H1 (cell line): ENCODE measurements around the gene PTK6. TPM values are rescaled to one million over a fixed set of nuclear protein-coding genes. Genes with fewer than 3 reads are reported as not detected.

Experiments
- E2F6 ChIP-seq: IDR thresholded peaks from 2 replicates; pipeline ENCODE4 v1.6.1; 2012; ENCODE audit warnings: inconsistent platforms
- POLR2A ChIP-seq, 2 experiments: IDR thresholded peaks; 1 replicate in 1 of 2; 2 replicates in 1 of 2; pipeline ENCODE4 v1.6.1; 2011; ENCODE audit warnings: low read depth in 2 of 2, low read length in 2 of 2, mild to moderate bottlenecking in 2 of 2; ENCODE audit errors: control extremely low read depth in 1 of 2
- polyA plus RNA-seq, 7 experiments: library from polyadenylated mRNA; depleted of rRNA in 3 of 7; stranded (reverse) in 5 of 7; unstranded in 2 of 7; fragments of >200 nt in 5 of 7; fragments of 200-250 nt in 2 of 7; gene quantifications; 1 replicate in 5 of 7; 2 replicates in 1 of 7; 4 replicates in 1 of 7; pipeline versions ENCODE4 v1.2.1 to v1.2.3, GENCODE V29; 2011 to 2013; ENCODE audit warnings: missing spikeins in 2 of 7, mixed read lengths in 2 of 7
- total RNA-seq: library from RNA; stranded (reverse); fragmentation: NEBNext Ultra II Directional; extraction: Animal tissue kit (Norgen Biotek cat#: 25700); gene quantifications from 2 replicates; pipeline ENCODE4 v1.2.1, GENCODE V29; 2021
- TF ChIP-seq, protein P1 (sequence below): IDR thresholded peaks from 2 replicates; pipeline ENCODE4 v1.6.1; 2012; ENCODE audit warnings: inconsistent platforms

PTK6 gene
- total and polyA plus RNA-seq, 2 of the 8 experiments (the other 6 are each of a cell fraction or from before 2014, with no cell fraction given) = 0.12 to 0.19 TPM

DNA sequence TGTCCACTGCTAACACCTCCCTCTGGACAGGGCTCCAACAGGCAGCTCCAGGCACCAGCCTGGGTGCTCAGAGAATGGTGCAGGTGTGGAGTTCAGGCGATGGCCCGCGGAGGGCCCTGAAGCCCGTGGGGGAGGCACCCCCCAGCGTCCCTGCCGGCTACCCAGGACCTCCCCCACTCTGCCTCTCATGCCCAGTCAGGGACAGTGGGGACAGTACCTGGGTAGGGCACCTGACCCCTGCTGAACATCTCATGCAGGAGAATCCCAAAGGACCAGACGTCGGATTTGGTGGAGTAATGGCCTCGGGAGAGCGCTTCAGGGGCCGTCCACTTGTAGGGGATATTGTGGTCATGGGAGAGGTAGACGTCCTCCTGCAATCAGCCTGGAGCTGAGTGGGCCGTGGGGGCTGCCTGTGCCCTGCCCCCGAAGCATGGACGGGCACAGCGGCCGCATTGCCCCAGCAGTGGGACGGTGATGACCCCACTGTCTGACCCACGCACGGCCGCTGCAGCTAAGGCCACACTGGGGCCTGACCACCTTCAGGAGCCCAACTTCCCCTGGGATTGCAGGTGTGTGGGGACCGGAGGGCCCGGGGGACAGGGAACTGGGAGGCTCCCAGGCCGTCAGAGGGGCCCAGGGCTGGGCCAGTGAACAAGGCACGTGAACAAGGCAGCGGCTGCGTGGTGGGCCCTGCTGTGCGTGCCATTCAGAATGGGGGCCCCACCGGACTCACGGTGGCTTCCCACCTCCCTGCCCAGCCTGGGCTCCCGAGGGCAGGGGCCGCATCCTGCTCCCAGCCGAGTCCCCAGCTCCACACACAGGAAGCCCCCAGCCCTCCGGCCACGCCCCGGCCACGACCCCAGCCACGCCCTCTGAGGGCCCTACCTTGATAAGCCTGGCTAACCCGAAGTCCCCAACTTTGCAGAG is 7.1 kb downstream of the PTK6 start (continued):
- TF ChIP-seq, protein P1, sequence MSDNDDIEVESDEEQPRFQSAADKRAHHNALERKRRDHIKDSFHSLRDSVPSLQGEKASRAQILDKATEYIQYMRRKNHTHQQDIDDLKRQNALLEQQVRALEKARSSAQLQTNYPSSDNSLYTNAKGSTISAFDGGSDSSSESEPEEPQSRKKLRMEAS = no peak
- no peak for TF ChIP-seq POLR2A (IDR thresholded peaks at IDR 0.05; ENCODE audit: control extremely low read depth in 1 of 2, low read depth in 2 of 2, low read length in 2 of 2)
- no peak for TF ChIP-seq E2F6
